Measurements from ENCODE around the gene TTBK2. TPM values are rescaled to one million over a fixed set of nuclear protein-coding genes. Genes with fewer than 3 reads are reported as not detected.

TTBK2 gene
- polyA plus RNA-seq, 1 donor (not counting 4 experiments of a cell fraction or from before 2014, with no cell fraction given), result 7.3 TPM

DNA sequence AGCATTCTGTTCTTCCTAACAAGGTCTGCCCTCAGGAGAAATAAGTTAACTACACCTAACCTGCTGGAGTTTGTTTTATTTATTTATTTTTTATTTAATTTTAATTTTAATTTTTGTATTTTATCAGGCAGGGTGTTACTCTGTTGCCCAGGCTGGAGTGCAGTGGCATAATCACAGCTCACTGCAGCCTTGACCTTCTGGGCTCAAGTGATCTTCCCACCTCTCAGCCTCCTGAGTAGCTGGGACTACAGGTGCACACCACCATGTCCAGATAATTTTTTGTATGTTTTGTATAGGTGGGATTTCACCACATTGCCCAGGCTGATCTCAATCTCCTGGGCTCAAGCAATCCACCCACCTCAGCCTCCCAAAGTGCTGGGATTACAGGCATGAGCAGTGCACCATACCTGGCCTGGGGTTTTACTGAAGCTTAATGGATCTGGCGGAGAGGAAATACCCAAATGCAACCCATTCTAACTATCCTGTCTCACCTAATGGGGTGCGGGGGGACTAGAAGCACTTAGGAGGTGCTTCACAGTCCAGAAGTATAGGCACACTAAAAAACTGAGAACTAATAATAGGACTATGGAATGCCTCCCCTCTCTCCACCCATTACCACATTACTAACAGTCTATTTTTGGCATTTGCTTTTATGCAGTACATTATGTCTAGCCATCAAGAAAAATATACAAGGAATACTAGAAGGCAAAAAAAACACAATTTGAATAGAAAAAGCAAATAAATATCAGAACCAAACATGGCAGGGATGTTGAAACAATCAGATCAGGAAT is 61.4 kb downstream of the TTBK2 start:
- H3K79me2 ChIP-seq (ENCODE audit: control insufficient read depth, insufficient read depth, low read length), result peaks cover 6% of the 10 kb centered on the region
- H3K4me1 ChIP-seq (ENCODE audit: control insufficient read depth, extremely low read depth, insufficient read depth, low read length), result peaks cover 24% of the 10 kb centered on the region
- dilution Hi-C loops (cut with MboI; ENCODE audit: extremely low pct_ligation_motif_present, low sequenced_read_pairs), result no loop called here
- H3K9ac ChIP-seq (ENCODE audit: control insufficient read depth, extremely low read depth, insufficient read depth, low read length), result no peak overlapping the region
- no peaks in the 10 kb centered on the region for H4K20me1 ChIP-seq (ENCODE audit: control insufficient read depth, extremely low read depth, insufficient read depth, low read length)
- no peak for FAIRE-seq
- H3K27ac ChIP-seq (ENCODE audit: control insufficient read depth, insufficient read depth, low read length), result no peak overlapping the region
- H2AFZ ChIP-seq (ENCODE audit: control insufficient read depth, low read length), result no peak overlapping the region
- TF ChIP-seq, protein P1, sequence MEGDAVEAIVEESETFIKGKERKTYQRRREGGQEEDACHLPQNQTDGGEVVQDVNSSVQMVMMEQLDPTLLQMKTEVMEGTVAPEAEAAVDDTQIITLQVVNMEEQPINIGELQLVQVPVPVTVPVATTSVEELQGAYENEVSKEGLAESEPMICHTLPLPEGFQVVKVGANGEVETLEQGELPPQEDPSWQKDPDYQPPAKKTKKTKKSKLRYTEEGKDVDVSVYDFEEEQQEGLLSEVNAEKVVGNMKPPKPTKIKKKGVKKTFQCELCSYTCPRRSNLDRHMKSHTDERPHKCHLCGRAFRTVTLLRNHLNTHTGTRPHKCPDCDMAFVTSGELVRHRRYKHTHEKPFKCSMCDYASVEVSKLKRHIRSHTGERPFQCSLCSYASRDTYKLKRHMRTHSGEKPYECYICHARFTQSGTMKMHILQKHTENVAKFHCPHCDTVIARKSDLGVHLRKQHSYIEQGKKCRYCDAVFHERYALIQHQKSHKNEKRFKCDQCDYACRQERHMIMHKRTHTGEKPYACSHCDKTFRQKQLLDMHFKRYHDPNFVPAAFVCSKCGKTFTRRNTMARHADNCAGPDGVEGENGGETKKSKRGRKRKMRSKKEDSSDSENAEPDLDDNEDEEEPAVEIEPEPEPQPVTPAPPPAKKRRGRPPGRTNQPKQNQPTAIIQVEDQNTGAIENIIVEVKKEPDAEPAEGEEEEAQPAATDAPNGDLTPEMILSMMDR (optimal IDR thresholded peaks at IDR 0.05 in 1 of 3, IDR thresholded peaks at IDR 0.05 in 1 of 3, conservative IDR thresholded peaks at IDR 0.05 in 1 of 3; ENCODE audit: extremely low read depth in 1 of 3, insufficient read depth in 2 of 3, low read length in 3 of 3), result no peak
- TF ChIP-seq EZH2 (IDR thresholded peaks at IDR 0.05; ENCODE audit: low read length), result no peak
- H3K9me1 ChIP-seq (ENCODE audit: control insufficient read depth, extremely low read depth, insufficient read depth, low read length), result no peaks in the 10 kb centered on the region
- no peaks in the 10 kb centered on the region for H3K36me3 ChIP-seq (ENCODE audit: control insufficient read depth in 2 of 2, extremely low read depth in 1 of 2, insufficient read depth in 2 of 2, low read length in 2 of 2)
- no peak overlapping the region for H3K4me3 ChIP-seq (ENCODE audit: control insufficient read depth in 2 of 3, extremely low read depth in 1 of 3, insufficient read depth in 2 of 3, low read depth in 1 of 3, low read length in 3 of 3)
- DNase-seq (ENCODE audit: low read depth, low spot score), result no peak
- no peaks in the 10 kb centered on the region for H3K27me3 ChIP-seq (ENCODE audit: control insufficient read depth, extremely low read depth, insufficient read depth, low read length)
- peak overlapping the region; percentile 48 for H3K4me2 ChIP-seq (ENCODE audit: control insufficient read depth, extremely low read depth, insufficient read depth, low read depth, low read length)
- H3K9me3 ChIP-seq (ENCODE audit: control insufficient read depth, low read depth, low read length), result no peaks in the 10 kb centered on the region

DNA sequence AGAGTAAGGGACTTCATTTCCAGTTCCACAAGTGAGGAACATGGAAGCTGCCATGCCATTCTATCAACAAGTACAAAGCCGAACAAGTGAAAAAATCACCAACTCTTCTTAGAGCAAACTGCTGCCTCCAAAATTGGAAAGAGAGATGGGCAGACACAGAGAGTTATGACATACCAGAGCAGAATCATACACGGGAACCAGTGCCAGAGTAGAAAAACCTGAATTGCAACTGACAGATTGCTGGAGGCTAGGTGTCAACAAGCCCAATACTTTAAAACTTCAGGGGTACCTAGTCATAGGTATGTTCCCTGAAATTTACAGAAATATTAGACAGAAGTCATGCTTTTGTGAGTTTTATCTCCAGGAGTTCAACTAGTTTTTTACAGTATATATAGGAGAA is 62.0 kb downstream of the TTBK2 start:
- peak overlapping the region; percentile 37 for H3K4me2 ChIP-seq (ENCODE audit: control insufficient read depth, extremely low read depth, insufficient read depth, low read depth, low read length)
- H3K79me2 ChIP-seq (ENCODE audit: control insufficient read depth, insufficient read depth, low read length), result peaks cover 6% of the 10 kb centered on the region
- H3K9me3 ChIP-seq (ENCODE audit: control insufficient read depth, low read depth, low read length), result no peaks in the 10 kb centered on the region
- H3K4me1 ChIP-seq (ENCODE audit: control insufficient read depth, extremely low read depth, insufficient read depth, low read length), result peaks cover 24% of the 10 kb centered on the region
- FAIRE-seq, result peak; percentile 86
- no peak overlapping the region for H3K9ac ChIP-seq (ENCODE audit: control insufficient read depth, extremely low read depth, insufficient read depth, low read length)
- no peaks in the 10 kb centered on the region for H3K27me3 ChIP-seq (ENCODE audit: control insufficient read depth, extremely low read depth, insufficient read depth, low read length)
- no peaks in the 10 kb centered on the region for H4K20me1 ChIP-seq (ENCODE audit: control insufficient read depth, extremely low read depth, insufficient read depth, low read length)
- no peak overlapping the region for H3K4me3 ChIP-seq (ENCODE audit: control insufficient read depth in 2 of 3, extremely low read depth in 1 of 3, insufficient read depth in 2 of 3, low read depth in 1 of 3, low read length in 3 of 3)
- H3K9me1 ChIP-seq (ENCODE audit: control insufficient read depth, extremely low read depth, insufficient read depth, low read length), result no peaks in the 10 kb centered on the region
- DNase-seq (ENCODE audit: low read depth, low spot score), result no peak
- H3K36me3 ChIP-seq (ENCODE audit: control insufficient read depth in 2 of 2, extremely low read depth in 1 of 2, insufficient read depth in 2 of 2, low read length in 2 of 2), result no peaks in the 10 kb centered on the region
- dilution Hi-C loops (cut with MboI; ENCODE audit: extremely low pct_ligation_motif_present, low sequenced_read_pairs), result no loop called here
- no peak overlapping the region for H3K27ac ChIP-seq (ENCODE audit: control insufficient read depth, insufficient read depth, low read length)
- TF ChIP-seq, protein P1 (optimal IDR thresholded peaks at IDR 0.05 in 1 of 3, IDR thresholded peaks at IDR 0.05 in 1 of 3, conservative IDR thresholded peaks at IDR 0.05 in 1 of 3; ENCODE audit: extremely low read depth in 1 of 3, insufficient read depth in 2 of 3, low read length in 3 of 3), result no peak
- TF ChIP-seq EZH2 (IDR thresholded peaks at IDR 0.05; ENCODE audit: low read length), result no peak
- no peak overlapping the region for H2AFZ ChIP-seq (ENCODE audit: control insufficient read depth, low read length)

All from keratinocyte (primary cell).